Measurements from ENCODE around the gene DAP.

GRCh38 chr5:10689391-10690081, 71.5 kb downstream of the DAP start:
- TF ChIP-seq CTCF (IDR thresholded peaks at IDR 0.05; ENCODE audit: insufficient read depth, low read length, poor library complexity, severe bottlenecking) (peak; percentile 37), EZH2phosphoT487 (conservative IDR thresholded peaks at IDR 0.05; ENCODE audit: low read length) (no peak)

All from SU-DHL-6 (cell line).